Measurements from ENCODE around the gene MRNIP. TPM values are rescaled to one million over a fixed set of nuclear protein-coding genes. Genes with fewer than 3 reads are reported as not detected.

Gene MRNIP
- total RNA-seq, 1 experiment from 2014 or later, result 37.8 TPM

- ChIA-PET POLR2A (no interaction called here), CTCF (no interaction called here)
- Histone ChIP-seq H3K4me3 (ENCODE audit: low read depth, low read length) (no peak overlapping the region), H3K9me3 (no peaks in the 10 kb centered on the region), H3K36me3 (ENCODE audit: control insufficient read depth, insufficient read depth, low read length) (peaks cover 2% of the 10 kb centered on the region), H3K4me1 (no peaks in the 10 kb centered on the region), H3K27me3 (replicated peaks; ENCODE audit: control insufficient read depth, insufficient read depth, low read length) (no peaks in the 10 kb centered on the region)
- TF ChIP-seq CTCF (IDR thresholded peaks at IDR 0.05; ENCODE audit: insufficient read depth in 1 of 2, low read depth in 1 of 2, low read length in 1 of 2, severe bottlenecking in 1 of 2, unreplicated experiment in 1 of 2), result no peak
- Mint-ChIP-seq H3K27ac (ENCODE audit: unreplicated experiment) (no peak overlapping the region), H3K9me3 (ENCODE audit: unreplicated experiment) (no peaks in the 10 kb centered on the region), H3K4me3 (ENCODE audit: unreplicated experiment) (no peak overlapping the region), H3K27me3 (ENCODE audit: insufficient read depth, unreplicated experiment) (no peaks in the 10 kb centered on the region), H3K4me1 (ENCODE audit: low read depth, unreplicated experiment) (no peaks in the 10 kb centered on the region), H3K36me3 (ENCODE audit: insufficient read depth, unreplicated experiment) (peaks cover 52% of the 10 kb centered on the region)
- BruUV-seq (replicated peaks), result no TSS peak
- intact Hi-C loops (cut with micrococcal nuclease; ENCODE audit: unreplicated experiment), result no loop called here
- no peak for DNase-seq
Measured at GRCh38 chr5:179895861-179896260, 37.2 kb upstream of the MRNIP start.

DNA sequence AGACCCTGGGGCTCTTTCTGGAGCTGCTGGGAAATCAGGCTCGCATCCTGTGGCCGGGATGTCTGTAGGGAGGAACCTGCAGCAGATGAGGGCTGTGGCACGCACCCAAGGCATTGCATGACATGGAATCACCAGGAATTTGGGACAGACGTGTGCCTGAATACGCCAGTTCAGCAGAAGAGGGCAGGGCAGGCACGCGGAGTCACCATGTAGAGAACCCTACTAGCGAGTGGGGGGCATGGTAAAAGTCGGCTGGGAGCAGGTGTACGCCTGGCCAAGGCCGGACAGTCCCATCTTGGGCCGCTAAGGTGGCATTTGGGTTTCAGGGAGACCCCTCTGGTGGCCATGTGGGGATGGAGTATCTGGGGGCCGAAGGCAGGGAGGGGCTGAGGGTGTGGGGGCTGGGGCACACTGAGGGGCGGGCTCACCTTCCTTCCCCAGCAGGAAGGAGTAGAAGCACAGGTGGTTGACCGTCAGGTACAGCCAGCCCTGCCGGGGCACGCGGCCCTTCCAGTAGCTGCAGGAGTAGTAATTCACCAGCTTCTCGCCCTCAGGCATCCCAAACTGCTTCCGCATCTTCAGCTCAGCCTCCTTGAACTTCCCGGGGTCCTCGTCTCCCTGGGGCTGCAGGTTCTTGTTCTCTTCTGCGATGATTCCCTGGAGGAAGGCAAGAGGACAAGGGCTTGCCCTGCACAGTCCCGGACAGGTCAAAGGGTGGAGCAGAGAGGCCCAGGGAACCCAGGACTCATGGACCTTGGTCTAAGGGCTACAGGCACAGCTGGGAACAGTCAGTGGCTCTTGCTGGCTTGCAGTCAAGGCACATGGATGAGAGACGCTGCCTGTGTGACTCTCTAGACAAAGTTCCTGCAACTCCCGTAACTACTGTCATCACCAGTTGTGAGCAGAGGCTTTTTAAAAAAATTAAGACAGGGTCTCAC is 35.6 kb upstream of the MRNIP start:
- no peaks in the 10 kb centered on the region for H3K27me3 Mint-ChIP-seq (ENCODE audit: insufficient read depth, unreplicated experiment)

More for the DNA sequence above, 35.6 kb upstream of the MRNIP start:
- peaks cover 2% of the 10 kb centered on the region for H3K36me3 ChIP-seq (ENCODE audit: control insufficient read depth, insufficient read depth, low read length)
- ChIA-PET CTCF (no interaction called here), POLR2A (no interaction called here)
- H3K9me3 Mint-ChIP-seq (ENCODE audit: unreplicated experiment), result no peaks in the 10 kb centered on the region
- BruUV-seq (replicated peaks), result no TSS peak
- H3K4me3 Mint-ChIP-seq (ENCODE audit: unreplicated experiment), result no peak overlapping the region
- H3K4me3 ChIP-seq (ENCODE audit: low read depth, low read length), result no peak overlapping the region
- DNase-seq, result no peak
- H3K27me3 ChIP-seq (replicated peaks; ENCODE audit: control insufficient read depth, insufficient read depth, low read length), result no peaks in the 10 kb centered on the region
- H3K27ac Mint-ChIP-seq (ENCODE audit: unreplicated experiment), result no peak overlapping the region
- TF ChIP-seq CTCF (IDR thresholded peaks at IDR 0.05; ENCODE audit: insufficient read depth in 1 of 2, low read depth in 1 of 2, low read length in 1 of 2, severe bottlenecking in 1 of 2, unreplicated experiment in 1 of 2), result no peak
- peaks cover 45% of the 10 kb centered on the region for H3K36me3 Mint-ChIP-seq (ENCODE audit: insufficient read depth, unreplicated experiment)
- no peaks in the 10 kb centered on the region for H3K4me1 Mint-ChIP-seq (ENCODE audit: low read depth, unreplicated experiment)
- no peaks in the 10 kb centered on the region for H3K9me3 ChIP-seq
- H3K4me1 ChIP-seq, result no peaks in the 10 kb centered on the region
- intact Hi-C loops (cut with micrococcal nuclease; ENCODE audit: unreplicated experiment), result no loop called here

All from Caco-2 (cell line).